ENCODE measurements around the gene CEP55. TPM values are rescaled to one million over a fixed set of nuclear protein-coding genes. Genes with fewer than 3 reads are reported as not detected.

CEP55 gene
- total RNA-seq, 1 experiment from 2014 or later = 17.3 TPM

DNA sequence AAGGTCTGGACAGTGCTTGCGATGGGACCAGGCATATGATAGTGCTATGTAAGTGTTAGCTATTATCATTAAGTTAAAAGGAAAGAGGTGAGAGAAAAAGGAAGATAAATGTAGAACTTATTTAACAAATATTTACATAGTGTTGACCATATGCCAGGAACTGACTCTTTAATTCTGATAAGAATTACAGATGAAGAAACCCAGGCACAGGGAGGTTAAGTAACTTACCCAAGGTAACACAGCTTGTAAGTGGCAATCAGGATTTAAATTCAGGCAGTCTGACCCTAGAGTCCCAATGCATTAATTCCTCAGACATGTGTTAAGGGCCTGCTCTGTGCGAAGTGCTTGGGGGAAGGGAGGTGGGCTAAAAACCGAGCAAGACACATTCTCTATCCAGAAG, 81.2 kb downstream of the CEP55 start:
- peaks cover 22% of the 10 kb centered on the region for H3K27me3 Mint-ChIP-seq (ENCODE audit: low read depth)
- H3K9me3 Mint-ChIP-seq = peaks cover 9% of the 10 kb centered on the region; the same call in 1 of the 2 replicates
- ChIA-PET CTCF (interaction anchor here (1.3 kb wide), 1 partner anchor 23 kb away, joined by 5 read pairs; no protein-coding TSS in a partner anchor), POLR2A (no interaction called here)
- H3K4me3 Mint-ChIP-seq = no peak overlapping the region
- H3K36me3 Mint-ChIP-seq = no peaks in the 10 kb centered on the region
- no peak for TF ChIP-seq SP1 (CRISPR knock-in tag; conservative IDR thresholded peaks at IDR 0.05)
- TF ChIP-seq ZNF232 (CRISPR knock-in tag; IDR thresholded peaks at IDR 0.05) = no peak
- no peak for TF ChIP-seq TCF7 (CRISPR knock-in tag; IDR thresholded peaks at IDR 0.05; ENCODE audit: low read depth)
- TF ChIP-seq RELA (CRISPR knock-in tag; IDR thresholded peaks at IDR 0.05; ENCODE audit: borderline replicate concordance) = no peak
- ATAC-seq (no peak), DNase-seq (ENCODE audit: low spot score) (no peak)
- H3K27ac Mint-ChIP-seq = no peak overlapping the region
- H3K4me1 Mint-ChIP-seq = no peaks in the 10 kb centered on the region

Other genes with a start within 250 kb of the CEP55 start
- 1.4 to 2.2 TPM (median 1.8 TPM) in 3 replicates for gene MYOF, start 14.3 kb upstream of the CEP55 start, total RNA-seq (2021)
- 0.07 to 0.15 TPM in 2 of 3 replicates, not detected in the other for gene FFAR4, start 70.1 kb downstream of the CEP55 start, total RNA-seq (2021)
- gene RBP4, start 104.6 kb downstream of the CEP55 start, total RNA-seq (2021) = 1.8 to 2.7 TPM (median 2.2 TPM) in 3 replicates
- gene PDE6C, start 115.9 kb downstream of the CEP55 start, total RNA-seq (2021) = not detected in 3 replicates
- gene FRA10AC1, start 206.0 kb downstream of the CEP55 start, total RNA-seq (2021) = 12.9 to 15.8 TPM (median 14.1 TPM) in 3 replicates